Ishikawa (cell line): ENCODE measurements around the gene ZCCHC7.

Source experiments
- EGR1 ChIP-seq: IDR thresholded peaks from 2 replicates; pipeline ENCODE4 v1.6.1; 2012
- RAD21 ChIP-seq: IDR thresholded peaks from 2 replicates; pipeline ENCODE4 v1.6.1; 2012; ENCODE audit warnings: low read depth
- TAF1 ChIP-seq: IDR thresholded peaks from 2 replicates; pipeline ENCODE4 v1.6.1; 2012; ENCODE audit warnings: low read depth, mild to moderate bottlenecking
- TEAD4 ChIP-seq: IDR thresholded peaks from 2 replicates; pipeline ENCODE4 v1.6.1; 2012
- YY1 ChIP-seq: IDR thresholded peaks from 2 replicates; pipeline ENCODE4 v1.6.1; 2012; ENCODE audit warnings: low read depth
- TF ChIP-seq, protein P1 (sequence below): IDR thresholded peaks from 2 replicates; pipeline ENCODE4 v1.6.1; 2012

DNA sequence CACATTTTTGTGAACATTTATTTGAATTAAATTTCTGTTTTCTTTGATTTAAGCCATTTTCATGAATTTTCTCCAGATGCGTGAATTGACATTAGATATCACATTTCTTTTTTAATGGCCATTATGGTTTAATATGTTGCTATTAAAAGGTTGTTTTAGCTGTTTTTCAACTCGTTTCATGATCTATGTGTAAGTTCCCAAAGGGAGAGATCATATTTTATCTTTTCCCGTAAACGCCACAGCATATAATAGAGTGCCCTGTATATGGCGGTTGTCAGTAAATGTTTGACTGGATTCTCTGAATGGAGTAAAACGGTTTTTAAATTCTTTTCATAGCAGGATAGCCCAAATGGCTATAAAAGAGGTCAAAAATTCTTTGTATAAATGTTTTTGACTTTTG, 35.8 kb downstream of the ZCCHC7 start:
- TF ChIP-seq, protein P1, sequence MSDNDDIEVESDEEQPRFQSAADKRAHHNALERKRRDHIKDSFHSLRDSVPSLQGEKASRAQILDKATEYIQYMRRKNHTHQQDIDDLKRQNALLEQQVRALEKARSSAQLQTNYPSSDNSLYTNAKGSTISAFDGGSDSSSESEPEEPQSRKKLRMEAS: no peak
- TF ChIP-seq TEAD4: no peak
- TF ChIP-seq YY1: no peak
- no peak for TF ChIP-seq TAF1
- TF ChIP-seq EGR1: no peak
- TF ChIP-seq RAD21: no peak
